Measurements from ENCODE around the gene RRBP1.

RRBP1 gene

DNA sequence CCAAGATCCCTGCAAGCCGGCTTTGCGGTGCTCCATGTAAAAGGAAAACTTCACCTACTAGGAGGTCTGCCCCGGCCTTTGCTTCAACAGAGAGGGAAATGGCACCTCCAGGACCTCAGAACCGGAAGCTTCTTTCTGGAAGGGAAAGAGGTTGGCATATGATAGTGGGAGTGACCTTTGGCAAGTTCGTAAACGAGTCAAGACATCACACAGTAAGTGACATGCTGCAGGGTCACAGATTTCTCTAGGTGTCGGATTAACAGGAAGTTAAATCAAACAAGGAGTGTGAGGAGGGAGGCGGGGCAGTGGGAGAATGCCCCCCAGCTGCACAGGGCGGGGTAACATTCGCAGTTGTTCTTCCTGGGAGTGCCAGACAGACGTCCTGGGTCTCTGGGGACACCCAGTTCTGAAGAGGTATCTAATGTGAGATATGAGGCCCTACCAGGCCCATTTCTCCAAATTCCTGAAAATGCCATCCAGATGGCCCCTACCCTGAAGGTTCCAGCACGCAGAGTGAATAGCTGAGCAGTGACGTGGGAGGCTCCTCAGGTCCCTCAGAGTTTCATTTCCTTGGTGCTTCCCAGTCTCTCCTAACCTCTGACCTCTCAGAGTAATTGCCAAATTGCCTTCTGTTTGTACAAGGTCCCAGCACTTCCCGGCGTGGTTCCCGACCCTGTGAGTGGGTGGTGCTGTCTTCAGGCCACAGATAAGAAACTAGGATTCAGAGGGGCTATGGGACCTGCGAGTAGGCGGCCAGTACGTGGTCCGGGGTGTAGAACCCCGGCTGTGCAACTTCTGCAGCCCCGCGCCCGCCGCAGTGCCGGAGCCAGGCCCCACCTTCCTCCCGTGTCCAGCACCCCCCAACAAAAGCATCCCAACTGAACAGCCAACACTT is 1.9 kb downstream of the RRBP1 start:
- DNase-seq = no peak

DNA sequence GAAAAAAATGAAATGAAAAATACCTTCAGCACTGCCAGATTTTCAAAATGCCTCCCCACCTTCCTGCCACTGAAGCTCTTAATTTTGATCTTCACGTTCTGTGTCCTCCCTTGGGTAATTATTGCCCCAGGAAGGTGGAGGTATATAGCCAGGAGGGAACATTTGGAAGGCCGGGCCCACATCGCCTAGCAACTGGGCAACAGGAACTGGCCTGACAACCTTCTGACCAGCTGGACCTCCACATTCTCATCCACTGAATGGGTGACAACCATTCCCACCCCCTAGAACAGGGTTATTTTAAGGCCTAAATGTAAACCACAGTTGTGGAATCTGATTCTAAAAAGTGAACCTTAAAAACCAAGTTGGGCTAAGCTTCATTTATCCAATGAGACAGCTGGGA is 3.2 kb downstream of the RRBP1 start:
- no peak for DNase-seq

DNA sequence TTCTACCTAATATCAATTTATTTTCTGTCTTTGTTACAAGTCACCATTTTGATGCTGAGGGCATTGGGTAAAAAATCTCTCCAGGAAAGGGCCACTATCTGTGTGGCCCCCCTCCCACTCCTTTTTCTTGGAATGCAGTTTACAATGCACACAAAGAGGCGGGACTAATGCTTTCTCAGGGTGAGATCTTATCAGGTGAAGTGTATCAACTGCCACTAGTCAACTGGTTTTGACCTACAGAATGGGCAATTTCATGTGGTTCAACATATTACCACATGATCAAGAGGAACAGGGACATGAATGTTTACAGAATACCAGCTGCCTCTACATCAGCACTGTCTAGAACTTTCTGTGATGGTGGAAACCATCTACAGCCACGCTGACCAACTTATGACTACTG is 3.7 kb downstream of the RRBP1 start:
- DNase-seq = no peak

DNA sequence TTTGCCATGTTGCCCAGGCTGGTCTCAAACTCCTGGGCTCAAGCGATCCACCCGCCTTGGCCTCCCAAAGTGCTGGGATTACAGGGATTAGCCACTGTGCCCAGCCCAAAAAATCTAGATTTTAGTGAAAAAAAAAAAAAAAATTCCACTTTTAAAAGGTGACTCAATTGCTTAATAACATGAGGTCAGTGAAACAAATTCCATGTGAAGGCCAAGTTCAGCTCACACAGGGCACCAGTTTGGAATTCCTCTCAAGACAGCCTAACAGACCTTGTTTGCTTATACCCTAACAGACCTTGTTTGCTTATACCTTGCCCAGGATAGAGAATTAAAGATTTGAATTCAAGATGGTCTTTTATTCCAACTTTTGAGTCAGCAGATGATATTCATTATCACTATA is 5.1 kb downstream of the RRBP1 start:
- no peak for DNase-seq

DNA sequence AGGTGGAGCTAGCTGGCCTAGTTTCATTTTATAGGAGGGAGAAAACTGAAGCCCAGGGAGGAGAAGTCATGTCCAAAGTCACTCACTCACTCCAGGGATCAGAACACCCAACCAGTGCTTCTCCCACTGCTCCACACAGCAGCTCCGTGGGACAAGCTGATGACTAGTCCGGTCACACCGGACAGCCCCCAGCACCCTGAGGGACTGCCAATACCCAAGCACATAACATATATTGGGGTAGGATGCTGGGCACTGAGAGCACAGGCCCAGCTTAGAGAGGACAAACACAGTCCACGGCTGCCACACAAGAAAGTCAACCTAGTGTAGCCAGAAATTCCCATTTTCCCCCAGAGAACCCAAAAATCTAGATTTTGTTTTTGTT is 5.7 kb downstream of the RRBP1 start:
- DNase-seq = no peak

DNA sequence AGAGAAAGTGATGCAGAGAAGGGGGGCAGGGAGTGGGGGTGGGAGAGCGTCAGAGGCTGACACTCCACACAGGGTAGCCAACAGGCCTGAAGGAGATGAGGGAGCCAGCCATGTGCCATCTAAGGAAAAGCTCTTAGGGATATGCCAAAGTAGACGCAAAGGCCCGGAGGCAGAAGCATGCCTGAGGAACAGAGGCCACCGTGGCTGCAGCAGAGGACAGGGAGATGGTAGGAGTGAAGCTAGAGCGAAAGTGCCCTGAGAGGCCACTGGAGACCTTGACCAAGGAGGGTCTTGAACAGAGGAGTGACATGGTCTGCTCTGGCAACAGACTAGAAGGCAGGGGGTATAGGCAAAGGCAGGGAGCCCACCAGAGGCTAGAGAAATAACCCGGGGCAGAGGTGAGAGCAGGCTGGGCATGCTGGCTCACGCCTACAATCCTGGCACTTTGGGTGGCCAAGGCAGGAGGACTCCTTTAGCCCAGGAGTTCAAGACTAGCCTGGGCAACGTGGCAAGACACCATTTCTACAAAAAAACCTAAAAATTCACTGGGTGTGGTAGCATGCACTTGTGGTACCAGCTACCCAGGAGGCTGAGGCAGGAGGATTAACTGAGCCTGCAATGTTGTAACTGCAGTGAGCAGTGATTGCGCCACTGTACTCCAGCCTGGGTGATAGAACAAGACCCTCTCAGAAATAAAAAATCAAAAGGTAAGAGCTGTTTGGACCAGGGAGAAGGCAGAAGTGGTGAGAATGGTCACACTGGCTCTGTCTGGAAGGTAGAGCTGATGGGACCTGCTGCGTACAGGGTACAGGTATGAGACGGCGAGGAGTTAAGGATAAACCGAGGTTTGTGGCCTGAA is 6.3 kb downstream of the RRBP1 start:
- DNase-seq = no peak

DNA sequence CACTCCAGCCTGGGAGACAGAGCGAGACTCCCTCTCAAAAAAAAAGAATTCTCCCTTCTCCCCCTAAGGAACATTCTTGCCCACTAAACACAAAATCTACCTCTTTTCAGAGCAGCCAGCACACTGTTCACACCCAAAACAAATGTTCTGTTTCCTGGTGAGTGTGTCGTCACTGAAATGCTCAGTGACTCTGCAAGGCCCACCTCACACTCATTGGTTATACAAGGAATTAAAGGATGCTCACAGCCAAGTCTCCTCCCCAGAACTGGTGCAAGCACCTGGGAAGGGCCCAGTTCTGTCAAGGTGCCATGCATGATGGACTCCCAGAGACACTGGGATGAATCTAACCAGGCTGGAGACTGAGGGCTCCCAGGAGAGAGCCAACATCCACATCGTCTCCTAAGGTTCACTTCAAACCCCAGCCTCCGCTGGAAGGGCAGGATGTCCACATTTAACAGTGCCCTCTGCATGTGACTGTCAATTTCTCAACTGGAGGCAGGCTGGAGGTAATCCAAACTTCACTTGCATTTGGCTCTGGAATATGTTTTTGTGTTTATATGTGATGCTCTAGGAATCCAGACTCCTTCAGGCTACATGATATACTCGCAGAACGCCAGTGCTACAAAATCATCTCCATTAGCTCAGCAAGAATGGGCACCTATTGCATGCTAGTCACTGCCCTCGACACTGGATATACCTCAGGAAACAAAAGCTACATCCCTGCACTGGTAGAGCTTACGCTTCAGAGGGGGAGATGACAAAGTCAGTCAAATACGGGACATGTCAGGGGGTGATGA is 7.1 kb downstream of the RRBP1 start:
- DNase-seq = no peak

DNA sequence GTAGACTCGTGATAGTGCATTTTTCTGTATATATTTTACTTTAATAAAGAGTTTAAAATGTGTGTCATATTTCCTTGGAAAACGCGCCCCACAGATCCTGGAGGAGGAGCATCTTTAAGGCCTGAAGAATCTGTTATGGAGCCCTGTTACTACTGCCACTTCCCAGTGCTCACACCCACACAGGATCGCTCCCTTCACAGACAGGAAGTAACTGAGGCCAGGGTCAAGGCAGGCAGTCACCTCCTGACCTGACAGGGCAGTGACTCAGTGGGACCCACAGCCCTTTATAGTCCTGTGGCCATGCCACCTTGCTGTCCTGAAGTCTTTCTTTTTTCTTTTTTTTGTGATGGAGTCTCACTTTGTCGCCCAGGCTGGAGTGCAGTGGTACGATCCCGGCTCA is 9.0 kb downstream of the RRBP1 start:
- DNase-seq = no peak

DNA sequence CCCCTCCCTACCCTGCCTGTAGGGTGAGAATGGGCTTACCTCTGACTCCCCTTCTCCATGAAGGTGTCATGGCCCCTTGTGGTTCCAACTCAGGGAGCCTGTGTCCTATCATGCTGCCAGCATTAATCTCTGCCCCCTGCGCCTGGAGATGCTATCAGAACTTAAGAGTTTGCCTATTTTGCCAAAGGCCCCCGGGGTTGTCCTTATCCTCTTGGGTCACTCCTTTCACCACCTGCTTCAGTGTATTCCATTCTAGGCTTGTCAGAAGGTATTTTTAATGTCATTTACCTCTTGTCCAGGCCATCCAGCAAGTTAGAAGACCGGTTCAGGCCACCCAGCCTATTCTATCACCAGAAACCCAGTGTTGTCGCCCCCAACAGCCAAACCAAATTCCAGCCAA is 10.5 kb downstream of the RRBP1 start:
- DNase-seq = no peak

DNA sequence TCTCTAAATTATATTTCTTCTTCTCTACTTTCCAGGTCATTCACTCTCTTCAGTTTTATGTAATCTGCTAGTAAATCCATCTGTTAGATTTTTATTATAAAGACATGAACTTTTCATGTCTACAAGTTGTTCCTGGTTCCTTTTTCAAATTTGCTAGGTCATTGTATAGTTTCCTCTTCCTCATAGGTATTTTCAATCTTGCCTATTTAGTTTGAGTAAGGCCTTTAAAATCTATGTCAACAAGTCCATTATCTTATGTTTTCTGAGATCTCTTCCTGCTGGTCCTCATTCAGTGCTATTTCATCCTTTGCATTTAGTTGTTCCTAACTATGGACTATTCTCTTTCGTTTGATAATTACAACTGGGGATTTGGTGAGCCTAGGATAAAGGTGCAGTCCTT is 11.0 kb downstream of the RRBP1 start:
- DNase-seq = no peak

DNA sequence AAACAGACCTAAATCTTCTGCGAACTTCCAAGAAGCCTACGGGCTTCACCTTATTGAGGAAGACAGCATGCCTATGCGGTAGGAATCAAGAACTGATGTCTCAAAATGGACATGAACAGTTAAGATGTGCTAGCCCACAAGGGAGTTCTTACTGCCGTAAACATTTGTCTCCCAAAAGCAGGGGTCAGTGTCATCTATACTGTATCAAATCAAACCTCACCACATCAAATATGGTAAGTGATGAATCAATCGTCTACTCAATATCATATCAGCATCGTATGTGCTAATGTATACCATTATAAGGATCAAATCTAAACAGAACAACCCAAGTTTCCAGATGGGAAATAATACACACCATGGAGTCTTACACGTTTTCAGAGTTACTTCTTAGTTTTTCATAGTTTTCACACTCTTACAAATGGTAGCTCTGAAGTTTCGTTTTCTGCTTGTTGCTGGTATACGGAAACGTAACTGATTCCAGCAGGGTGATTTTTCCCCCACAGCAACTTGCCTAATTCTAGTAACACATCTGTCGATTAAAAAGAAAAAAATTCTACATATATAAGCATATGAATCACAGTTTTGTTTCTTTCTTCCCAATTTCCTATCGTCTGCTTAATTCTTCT is 12.6 kb downstream of the RRBP1 start:
- DNase-seq = no peak

DNA sequence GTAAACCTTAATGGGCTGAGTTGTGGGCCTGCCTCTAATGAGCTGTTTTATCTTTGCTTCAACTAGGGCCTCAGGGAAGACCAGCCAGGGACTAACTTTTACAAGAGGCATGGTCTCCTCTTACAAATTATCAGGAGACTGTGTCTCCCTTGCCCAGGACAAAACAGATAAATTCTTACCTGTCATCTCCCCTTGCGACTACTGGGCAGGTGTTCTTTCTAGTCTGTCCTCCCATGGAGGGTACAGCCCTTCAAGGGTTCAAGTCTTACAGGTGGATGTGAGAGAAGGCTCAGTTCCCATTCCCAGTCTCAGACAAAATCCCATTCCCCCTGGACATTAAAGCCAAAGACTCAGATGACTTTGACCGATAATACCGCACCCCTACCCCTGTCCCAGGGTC is 13.6 kb downstream of the RRBP1 start:
- no peak for DNase-seq

DNA sequence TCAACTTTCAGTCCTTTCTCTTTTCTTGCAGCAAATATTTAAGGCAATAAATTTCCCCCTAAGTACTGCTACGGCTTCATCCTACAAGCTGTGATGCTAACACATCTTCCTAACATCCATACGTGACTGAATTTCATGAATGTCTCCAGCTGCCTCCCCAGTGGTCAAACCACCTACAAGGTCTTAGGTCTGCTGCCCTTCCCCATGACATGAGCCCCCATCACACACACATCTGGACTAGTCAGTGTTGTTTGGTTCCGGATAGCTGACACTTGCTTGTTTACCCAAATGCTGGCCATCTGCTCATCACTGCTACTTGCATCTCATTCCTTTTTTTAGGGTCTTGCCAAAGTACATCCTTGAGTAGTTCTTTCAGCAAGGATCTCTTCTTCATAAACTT is 14.6 kb downstream of the RRBP1 start:
- DNase-seq = no peak

DNA sequence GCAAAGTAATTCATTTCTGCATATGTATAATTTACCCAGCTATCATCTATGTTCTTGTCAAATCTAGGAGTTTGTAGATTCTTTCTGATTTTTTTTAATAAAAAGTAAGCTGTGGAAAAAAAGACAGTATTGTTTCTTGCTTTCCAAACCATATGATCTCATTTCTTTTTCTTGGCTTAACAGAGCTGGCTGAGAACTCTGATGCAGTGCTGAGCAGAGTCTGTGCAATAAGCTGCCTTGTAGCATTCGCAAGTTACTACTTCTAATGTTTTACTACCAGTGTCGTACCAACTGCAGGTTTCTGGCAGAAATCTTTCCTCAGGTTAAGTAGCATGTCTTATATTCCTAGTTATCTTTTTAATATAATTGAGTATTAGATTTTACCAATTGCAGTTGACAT is 15.6 kb downstream of the RRBP1 start:
- DNase-seq = no peak

DNA sequence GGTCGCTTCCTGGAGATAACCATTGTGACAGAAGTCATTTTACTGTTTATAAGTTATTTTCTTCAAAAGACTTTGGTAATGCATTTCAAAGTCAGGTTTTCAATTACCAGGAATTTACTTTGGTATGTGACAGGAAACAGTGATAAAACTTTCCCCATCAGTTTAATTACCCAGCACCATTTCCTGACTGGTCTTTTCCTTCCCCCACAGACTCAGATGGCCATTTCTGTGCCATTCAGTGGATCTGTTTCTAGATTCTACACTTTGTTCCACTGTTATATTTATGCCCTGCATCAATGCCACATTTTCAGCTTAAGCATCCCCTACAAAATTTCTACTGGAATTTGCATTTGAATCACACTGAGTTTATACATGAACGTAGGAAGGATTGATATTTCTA is 16.3 kb downstream of the RRBP1 start:
- DNase-seq = no peak

DNA sequence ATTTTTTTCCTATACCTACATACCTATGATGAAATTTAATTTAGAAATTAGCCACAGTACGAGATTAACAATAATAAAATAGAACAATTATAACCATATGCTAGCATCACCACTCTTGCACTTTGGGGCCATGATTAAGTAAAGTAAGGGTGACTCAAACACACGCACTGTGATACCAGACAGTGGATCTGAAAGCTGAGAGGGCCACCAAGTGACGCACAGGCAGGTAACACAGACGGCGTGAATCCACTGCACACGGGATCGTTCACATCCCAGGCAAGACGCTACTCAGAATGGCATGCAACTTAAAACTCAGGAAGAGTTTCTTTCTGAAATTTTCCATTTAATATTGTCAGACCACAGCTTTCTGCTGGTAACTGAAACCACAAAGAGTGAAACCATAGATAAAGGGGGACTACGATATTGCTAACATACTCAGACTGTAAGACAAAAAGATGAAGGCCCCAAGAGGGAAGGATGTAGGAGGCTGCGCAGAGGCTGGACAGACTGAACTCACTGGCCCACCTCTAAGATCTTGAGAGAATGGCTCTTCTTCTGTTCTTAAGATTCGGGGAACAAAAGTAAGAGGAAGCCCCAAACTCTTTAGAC is 17.9 kb downstream of the RRBP1 start:
- DNase-seq = no peak

DNA sequence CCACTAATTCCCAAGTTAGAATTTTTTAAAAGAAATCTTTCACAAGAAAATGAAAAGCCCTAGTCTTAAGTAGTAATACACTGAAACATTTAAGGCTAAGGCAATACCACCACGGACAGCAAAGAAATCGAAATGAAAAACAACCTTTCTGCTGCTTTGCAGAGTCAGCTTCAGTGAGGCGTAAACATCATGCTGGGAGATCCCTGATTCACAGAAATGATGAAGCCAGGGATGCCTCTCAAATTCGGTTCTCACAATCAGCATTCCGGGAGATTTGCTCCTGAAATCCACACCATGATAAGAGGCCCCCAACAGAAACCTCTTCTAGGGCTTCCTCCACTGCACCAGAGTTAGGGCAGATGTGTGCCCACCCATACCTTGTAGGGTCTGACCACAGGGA is 18.6 kb downstream of the RRBP1 start:
- DNase-seq = no peak

DNA sequence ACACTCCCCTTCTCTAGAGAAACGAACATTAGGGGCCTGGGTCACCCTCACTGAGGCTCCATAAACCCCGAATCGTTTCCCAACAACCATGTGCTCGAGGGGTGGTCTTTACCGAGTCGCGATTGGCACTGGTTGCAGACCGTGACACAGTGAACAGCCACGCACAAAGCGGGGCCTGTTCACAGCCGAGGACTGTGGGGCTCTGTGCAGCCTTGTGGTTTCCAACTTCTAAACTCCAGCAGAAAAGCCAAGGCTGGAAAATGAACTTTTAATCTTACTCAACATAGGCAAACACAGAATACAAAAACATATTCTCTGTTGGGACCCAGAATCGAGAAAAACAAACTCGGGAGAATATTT is 19.0 kb downstream of the RRBP1 start:
- DNase-seq = no peak

DNA sequence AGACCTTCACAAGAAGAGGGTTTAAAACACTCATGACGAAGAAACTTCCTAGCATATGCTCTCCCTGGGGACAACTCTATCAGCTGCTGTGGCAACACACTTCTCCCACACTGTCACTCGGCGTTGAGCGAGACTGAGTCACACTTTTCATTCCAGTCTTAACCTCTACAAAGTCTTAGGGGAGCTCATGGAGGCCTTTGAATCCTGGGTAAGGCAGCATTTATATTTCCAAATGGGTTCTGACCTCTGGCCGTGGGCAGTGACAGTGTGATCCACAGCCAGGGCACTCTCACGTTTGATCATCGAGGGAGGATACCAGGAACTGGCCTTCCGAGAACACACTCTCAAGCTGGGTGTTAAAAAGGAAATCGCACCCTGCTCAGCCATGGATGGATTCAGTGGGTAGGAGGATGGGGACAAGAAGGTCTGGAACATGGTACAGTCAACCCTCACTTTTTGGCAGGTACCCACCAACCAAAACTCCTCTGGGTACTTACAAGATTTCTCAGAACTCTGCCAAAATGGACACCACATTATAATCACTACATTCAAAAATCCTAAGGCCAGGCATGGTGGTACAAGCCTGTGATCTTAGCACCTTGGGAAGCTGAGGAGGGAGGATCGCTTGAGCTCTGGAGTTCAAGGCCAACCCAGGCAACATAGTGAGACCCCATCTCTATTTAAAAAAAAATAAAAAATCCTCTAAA is 19.6 kb downstream of the RRBP1 start:
- DNase-seq = no peak

DNA sequence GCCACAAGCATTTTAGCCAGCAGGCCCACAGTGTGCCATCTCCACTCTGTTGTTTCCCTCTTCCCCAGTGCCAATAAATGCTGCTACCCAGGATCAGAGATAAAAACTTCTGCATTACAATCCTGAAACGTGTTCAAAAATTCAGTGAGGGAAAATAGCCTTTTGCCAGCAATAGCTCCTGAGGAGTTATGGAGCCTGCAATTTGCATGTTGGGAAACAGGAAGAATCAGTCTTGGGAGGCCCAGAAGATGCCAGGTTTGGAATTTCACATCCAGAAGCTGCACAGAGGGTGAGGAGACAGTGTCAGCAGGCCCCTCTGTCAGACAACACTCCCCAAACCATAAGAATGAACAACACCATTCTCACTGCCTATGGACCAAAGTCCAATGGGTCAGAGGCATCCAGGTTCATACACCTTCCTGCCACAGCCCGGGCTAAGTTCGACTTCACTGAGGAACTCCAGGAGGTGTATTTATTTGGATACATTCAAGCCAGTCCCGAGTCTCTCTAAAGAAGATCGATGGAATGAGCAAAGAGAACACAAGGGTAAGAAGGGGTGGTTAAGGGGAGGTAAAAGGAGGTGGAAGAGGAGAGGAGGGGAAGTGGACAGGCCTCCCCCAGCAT is 20.8 kb downstream of the RRBP1 start:
- no peak for DNase-seq

DNA sequence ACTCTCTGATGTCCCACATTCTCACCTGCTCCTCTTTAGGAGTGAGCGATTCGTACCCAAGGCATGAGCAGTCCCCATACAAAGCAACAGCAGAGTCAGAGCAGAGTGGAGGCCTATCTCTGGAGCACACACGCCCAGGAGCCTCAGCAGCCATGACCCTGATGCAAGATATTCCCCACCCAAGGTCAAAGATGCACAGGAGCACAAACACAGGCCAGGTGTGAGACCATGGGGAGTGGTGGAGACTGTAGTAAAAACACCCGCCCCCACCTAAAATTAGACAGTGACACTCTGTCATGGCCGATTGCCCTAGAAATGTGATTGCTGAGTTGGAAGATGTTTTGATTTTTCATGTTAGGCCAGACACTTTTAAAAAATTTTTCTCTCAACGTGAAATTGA is 21.4 kb downstream of the RRBP1 start:
- no peak for DNase-seq

DNA sequence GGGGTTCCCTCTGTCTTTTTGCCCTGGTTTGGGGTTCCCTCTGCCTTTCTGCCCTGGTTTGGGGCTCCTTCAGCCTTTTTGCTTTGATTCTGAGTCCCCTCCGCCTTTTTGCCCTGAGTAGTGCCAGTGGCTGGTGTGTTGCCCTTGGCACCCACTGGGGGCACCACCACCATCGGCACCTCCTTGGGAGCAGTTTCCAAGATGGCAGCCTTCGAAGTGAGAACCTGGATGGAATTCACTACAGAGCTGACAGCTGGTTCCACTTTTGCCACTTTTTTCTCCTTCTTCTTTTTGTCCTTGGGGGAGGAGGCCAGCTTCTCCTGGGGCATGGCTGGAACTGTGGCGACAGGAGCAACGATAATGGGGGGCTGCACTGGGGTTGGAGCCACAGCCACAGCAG is 22.2 kb downstream of the RRBP1 start:
- DNase-seq = no peak

Measured in DMS 273 treated with DMSO at 0.1 percent for 48 hours (cell line).